Breast epithelium (tissue), 3 donors: ENCODE data around the gene SDC4.

Source experiments
- POLR2AphosphoS5 ChIP-seq, 3 donors: sonication (generic); formaldehyde crosslinking; IDR thresholded peaks; one replicate each; pipeline ENCODE4 v1.6.1; 2017; ENCODE audit warnings: antibody characterized with exemption in 3 of 3
- TF ChIP-seq, protein P1 (sequence below), 3 donors: fragments of 450-650 bp; IDR thresholded peaks; one replicate each; pipeline ENCODE4 v1.5.1; 2016 to 2017; ENCODE audit warnings: antibody characterized with exemption in 3 of 3, mild to moderate bottlenecking in 3 of 3, moderate library complexity in 3 of 3

DNA sequence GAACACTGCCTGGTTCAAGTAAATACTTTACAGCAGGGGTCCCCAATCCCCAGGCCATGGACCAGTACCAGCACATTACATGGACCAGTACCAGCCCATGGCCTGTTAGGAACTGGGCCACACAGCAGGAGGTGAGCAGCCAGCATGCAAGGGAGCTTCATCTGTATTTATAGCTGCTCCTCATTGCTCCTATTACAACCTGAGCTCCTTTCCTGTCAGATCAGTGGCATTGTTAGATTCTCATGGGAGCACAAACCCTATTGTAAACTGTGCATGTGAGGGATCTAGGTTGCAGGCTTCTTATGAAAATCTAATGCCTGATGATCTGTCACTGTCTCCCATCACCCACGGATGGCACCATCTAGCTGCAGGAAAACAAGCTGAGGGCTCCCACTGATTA lies 53.6 kb downstream of the SDC4 start:
- no peak for TF ChIP-seq POLR2AphosphoS5 (IDR thresholded peaks at IDR 0.05)
- TF ChIP-seq, protein P1, sequence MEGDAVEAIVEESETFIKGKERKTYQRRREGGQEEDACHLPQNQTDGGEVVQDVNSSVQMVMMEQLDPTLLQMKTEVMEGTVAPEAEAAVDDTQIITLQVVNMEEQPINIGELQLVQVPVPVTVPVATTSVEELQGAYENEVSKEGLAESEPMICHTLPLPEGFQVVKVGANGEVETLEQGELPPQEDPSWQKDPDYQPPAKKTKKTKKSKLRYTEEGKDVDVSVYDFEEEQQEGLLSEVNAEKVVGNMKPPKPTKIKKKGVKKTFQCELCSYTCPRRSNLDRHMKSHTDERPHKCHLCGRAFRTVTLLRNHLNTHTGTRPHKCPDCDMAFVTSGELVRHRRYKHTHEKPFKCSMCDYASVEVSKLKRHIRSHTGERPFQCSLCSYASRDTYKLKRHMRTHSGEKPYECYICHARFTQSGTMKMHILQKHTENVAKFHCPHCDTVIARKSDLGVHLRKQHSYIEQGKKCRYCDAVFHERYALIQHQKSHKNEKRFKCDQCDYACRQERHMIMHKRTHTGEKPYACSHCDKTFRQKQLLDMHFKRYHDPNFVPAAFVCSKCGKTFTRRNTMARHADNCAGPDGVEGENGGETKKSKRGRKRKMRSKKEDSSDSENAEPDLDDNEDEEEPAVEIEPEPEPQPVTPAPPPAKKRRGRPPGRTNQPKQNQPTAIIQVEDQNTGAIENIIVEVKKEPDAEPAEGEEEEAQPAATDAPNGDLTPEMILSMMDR (IDR thresholded peaks at IDR 0.05): no peak
